NCI-H2107 treated with DMSO at 0.1 percent for 48 hours (cell line): ENCODE data around the gene B3GALT6.

Source experiments
- DNase-seq: peaks from one replicate; lab custom pipeline; 2025; ENCODE audit not compliant: unreplicated experiment; lab: John Stamatoyannopoulos, UW

Gene B3GALT6

DNA sequence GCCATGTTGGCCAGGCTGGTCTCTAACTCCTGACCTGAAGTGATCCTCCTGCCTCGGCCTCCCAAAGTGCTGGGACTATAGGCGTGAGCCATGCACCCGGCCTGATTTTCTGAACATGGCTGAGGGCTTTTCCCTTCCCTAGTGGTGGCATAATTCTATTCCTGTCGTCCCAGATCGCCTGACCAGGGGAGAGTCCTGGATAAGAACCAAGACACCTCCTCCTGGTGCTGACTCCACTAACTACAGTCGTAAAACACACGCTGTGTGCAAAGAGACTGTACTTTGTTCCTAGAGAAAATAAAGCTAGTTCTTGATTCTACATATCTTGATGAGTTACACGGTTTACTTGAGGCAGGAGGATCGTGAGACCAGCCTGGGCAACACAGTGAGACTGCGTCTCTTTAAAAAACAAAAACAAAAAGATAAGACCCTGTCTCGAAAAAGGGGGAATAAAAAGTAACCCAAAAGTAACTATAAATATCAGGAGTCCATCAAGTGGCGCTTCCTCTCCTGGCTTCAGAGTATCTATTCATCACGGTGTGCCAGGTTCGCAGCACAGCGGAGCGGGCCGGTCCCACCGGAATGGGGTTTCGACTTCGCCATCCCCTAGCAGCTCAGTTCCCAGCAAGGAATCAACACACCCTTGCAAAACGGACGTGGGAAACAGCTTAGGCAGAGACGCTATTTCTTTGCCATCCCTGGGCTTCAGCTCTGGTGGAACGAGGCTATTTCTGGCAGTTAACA, 1.2 kb upstream of the B3GALT6 start:
- DNase-seq = no peak

DNA sequence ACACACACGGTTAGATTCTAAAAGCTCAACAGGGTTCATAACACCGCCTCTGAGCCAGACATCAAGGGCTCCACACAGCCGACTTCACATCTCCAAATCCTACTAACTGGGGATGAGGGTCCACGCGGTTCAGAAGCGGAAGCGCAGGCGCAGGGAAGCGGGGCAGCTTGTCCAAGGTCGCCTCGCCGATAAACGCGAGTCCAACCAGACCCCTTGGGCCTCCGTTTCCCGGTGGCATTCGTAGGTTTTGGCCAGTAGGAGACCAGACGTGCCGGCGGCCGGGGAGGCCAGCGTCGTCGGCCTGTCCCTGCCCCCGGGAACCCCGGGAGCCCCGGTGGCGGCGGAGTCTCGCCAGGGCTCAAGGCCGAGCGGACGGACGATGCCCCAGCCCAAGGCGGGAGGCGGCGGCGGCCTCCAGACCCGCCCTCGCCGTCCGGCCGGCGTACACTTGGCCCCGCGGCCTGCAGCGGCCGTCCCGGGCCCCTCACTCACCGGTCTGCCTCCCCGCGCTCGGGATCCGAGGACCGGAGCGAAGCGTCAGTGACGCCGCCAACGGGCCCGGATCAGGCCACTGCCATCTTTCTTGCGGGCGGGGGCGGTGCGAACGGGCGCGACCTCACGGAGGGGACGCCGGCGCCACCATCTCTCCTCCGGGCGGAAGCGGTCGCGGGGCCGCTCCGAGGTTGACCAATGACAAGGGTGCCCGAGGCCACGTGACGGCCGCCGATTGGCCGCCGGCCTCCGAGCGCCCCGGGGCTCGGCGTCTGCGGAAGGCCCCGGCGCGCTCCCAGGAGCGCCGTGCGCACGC, 433 bp upstream of the B3GALT6 start, which contains the start of gene SDF4:
SDF4 (minus strand) TSS at position 602 of the 808 bp plus-strand sequence. CDS start 3,229 bp downstream, outside the sequence.
- peak; percentile 9 for DNase-seq

DNA sequence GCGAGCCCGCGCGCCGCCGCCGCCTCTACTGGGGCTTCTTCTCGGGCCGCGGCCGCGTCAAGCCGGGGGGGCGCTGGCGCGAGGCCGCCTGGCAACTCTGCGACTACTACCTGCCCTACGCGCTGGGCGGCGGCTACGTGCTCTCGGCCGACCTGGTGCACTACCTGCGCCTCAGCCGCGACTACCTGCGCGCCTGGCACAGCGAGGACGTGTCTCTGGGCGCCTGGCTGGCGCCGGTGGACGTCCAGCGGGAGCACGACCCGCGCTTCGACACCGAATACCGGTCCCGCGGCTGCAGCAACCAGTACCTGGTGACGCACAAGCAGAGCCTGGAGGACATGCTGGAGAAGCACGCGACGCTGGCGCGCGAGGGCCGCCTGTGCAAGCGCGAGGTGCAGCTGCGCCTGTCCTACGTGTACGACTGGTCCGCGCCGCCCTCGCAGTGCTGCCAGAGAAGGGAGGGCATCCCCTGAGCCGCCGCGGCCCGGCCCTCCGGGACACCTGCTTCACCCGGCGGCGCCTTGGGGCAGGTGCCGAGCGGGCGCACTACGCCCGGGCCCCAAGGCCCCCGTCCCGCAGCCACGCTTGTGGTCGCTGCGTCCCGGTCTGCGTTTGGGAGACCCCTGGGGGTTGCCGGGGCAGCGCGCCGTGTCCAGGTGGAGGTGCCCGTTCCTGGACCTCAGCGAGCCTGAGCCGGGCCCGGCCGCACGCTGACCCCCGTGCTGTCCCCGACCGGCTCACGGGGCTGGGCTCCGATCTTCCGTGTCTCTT, 944 bp downstream of the B3GALT6 start:
- no peak for DNase-seq

DNA sequence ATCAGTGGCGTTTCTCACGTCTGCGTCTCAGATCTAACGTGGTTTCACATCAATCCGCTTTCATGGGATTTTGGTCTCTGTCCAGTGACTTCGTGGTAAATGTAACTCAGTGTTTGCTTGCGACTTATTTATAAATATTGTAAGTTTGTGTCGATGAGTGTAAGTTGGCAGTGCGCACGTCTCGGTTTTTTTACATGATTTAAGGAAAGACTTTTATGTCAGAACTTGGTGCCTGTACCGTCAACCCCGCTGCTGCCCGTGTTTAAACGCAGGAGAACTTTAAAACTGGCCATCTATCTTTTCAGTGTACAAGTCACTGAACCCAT, 1.5 kb downstream of the B3GALT6 start:
- no peak for DNase-seq

DNA sequence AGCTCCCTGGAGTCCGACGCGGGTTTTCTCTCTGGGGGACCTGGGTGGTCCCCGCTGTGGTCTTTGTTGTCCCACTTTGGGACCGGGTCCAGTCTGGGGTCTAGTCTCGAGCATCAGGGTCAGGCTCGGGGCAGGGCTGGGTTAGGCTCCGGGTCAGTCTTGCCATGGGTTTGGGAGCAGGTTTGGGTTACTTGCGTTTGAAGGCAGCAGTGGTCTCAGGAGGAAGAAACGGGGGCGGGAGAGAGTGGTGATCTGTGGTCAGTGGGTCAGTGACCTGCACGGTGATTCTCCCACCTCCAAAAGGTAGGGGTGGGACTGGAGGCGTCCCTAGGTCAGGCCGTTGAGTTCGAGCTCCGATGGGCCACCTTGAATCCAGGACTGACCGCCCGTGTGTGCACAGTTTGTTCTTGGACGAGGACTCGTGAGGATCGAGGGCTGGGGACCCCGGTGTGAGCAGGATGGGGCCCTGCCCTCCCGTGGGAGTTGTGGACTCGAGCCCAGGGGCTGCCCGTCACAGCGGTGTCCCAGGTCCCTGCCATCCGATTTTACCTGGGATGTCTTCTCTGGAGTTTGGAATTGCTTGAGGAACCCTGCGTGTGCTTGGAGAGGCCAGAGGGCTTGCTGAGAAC, 2.3 kb downstream of the B3GALT6 start:
- no peak for DNase-seq

DNA sequence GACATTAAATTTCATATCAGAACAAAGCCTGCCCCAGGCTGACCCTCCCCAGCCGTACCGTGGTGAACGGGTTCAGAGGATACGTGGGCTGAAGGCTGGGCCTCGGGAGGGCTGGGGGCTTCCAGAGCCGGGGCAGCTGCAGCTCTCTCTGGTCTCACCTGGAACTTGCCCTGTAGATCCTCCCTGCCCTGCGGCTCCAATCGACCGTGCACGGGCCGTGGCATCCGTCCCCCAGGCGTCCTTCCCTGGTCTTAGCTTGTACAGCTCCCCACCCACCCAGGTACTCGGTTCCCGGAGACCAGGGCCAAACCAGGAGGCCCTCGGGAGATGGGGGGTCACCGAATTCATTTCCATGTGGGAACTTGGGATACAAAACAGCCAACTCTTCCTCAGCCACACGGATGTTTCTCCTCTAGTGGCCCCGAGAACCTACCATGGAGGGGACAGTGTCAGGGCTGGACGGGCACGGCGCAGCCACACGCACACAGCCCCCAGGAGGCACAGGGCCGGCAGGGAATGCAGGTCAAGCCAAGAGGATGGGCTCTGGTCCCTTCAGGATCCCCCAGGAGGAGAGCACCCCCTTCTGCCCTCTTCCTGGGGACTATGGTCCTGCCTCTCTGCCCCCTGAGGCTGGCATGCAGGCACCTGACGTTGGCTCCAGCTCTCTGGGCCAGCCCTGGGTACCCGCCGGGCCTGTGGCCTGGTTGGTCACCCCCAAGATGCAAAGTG, 3.1 kb downstream of the B3GALT6 start:
- DNase-seq = no peak

DNA sequence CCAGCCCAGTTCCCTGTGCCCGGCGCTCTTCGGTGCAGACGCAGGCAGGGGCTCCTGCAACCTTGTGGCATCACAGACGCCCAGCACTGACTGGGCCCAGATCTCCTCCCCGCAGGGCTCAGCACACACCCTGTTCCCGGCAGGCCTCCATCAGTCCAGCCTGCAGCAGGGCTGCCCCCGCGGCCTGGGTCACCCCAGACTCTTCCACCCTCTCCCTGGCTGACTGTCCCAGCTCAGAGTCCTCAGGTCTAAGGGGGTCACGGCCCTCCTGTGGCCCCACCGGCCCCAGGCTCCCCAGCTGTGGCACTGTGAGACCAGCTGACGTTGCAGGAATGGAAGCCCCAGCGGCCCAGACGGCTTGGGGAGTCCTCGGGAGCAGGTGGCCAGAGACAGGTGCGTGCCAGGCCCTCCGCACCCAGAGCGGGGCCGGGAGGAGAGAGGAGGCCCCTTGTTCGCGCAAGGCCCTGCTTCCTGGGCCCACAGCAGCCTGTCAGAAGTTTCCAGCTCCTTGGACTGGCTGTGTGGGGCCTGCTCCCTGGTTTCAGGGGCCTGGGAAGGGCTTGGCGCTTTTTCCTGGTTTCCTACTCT, 4.2 kb downstream of the B3GALT6 start:
- no peak for DNase-seq

DNA sequence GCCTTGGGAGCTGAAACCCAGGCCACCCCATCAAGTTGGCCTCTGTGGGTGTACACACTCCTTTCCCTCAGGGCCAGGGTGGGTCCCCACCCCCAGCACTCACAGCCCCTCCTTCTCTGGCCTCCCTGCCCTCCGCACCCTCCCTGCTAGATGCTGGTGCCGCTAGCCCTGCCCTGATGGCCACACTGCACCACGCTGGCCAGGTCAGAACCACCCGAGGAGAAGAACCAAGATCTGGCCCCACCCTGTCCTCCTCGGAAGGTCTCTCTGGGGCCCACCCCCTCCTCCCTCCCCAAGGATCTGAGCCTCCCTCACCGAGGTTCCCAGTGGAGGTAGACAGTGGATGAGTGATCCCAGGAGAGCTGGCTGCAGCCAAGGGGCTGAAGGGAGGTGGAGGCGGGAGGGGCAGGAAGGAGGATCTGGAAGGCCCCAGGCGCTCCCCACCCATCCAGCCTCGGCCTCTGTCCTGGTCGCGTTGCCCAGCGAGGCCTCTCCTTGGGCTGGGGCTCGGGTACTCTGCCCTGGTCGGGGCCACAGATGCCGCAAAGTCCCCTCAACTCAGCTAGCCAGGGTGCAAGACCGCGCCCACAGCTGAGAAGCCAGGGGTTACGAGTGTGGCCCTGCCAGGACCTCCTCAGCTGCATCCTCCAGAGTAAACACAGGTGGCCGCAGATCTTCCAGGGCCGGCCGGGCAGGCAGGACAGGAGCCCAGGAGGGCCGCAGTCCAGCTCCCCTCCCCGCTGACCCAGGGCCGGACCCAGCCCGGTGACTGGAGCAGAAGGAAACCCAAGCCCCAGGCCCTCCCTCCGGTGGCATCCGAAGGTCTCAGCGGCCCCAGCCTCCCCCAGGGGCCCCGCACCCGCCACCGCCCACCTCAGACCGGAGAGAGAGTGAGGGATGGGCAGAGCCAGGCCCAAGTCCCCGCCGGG, 5.2 kb downstream of the B3GALT6 start:
- DNase-seq = no peak

DNA sequence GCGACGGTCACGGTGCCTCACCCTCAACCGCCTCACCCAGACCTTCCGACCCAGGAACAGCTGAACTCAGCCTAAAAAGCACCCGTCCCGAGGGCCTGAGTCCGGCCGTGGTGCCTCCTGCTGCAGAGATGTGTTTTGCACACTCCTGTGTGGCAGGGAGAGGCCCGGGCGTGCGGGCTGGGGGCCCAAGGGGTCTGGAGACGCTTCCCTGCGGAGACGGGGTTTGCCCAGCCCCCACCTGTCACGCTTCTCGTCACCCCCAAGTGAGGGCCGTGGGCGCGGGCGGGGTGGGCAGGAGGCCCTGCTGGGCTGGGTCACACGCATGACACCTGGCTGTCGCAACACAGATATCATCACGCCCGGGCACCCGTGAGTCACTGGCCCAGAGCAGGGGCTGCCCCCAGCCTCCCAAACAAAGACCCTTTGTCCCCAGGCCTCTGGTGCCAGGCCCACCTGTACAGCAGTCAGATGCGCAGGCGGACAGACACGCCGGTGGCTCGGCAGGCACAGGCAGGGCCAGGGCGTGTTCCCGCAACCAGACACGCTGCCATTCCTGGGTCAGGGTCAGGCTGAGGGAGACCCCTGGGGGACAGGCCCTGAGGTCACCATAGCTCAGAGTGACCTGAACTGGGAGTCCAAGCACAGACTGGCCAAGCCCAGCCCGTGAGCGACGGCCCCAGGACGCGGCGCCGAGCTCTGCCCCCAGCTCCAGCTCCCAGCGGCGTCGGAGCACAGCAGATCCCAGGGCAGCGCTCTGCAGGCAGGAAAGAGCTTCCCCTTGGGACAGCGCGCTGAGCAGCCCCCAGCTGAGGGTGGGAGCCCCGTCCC, 6.1 kb downstream of the B3GALT6 start:
- DNase-seq = no peak

DNA sequence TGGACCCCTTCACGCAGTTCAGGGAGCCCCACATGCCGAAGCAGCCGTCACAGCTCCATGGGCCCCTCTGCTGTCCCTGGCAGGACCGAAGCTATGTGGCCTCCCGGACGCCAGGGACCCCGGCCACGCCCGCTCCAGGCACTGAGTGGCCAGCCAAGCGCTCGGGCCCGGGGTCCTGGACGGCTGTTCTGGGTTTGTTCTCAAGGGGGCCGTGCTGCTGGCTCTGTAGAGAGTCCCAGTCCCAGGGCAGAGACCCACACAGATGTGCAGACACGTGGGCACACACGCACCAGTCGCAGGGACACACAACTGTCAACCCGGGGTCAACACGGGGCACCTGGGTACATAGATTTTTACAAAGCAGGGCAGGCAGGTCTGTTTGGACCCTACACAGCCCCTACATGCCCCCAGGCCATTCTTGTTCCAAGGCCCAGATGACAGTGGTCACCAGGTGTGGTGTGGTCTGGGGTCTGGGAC, 6.7 kb downstream of the B3GALT6 start:
- DNase-seq = no peak

DNA sequence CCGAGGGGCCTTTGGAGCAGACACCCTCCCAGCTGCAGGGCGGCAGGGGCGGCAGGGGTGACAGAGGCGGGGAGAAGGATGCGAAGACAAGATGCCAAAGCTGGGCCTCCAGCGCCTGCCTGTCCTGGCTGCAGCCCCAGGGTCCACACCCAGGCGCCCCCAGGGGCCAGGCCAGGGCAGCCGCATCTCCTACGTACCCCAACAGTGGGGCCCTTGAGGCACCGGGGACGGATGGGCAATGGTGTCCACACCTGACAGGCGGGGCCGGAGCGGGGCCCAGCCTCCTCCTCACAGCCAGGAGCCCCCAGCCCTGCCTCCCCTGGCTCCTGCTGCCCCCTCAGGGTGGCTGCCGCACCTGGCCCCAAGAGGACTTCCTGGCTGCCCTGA, 7.2 kb downstream of the B3GALT6 start:
- no peak for DNase-seq

DNA sequence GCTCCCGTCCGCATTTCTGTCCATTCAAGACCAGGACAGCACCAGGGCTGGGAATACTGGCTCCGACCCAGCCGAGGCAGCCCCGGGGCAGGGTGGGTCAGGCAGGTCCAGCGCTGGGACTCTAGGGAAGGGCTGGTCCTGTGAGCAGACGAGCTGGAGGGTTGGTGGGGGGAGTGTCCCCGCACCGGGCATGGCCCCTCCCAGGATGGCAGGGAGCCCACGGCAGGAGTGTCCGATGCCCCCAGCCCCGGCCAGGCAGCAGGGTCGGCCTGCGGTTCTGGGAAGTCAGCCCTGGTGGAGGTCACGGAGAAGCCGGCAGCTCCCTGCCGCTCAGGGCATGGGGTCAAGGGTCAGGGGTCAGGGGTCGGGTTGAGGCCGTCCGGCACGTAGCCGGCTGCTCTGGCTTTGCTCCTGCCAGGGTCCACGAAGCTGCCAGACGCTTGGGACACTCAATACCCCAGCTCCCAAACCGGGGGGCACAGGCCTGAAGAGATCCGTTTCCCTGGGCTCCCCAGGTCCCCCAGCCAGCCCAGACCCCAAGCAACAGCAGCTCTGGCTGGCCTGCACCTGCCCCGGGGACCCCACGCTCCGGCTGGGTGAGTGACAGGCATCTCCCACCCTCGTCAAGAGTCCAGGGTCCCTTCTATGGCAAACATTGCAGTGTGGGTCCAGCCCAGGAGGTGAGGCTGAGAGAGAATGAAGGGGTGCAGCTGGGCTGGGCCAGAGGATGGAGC, 7.7 kb downstream of the B3GALT6 start:
- DNase-seq = no peak

DNA sequence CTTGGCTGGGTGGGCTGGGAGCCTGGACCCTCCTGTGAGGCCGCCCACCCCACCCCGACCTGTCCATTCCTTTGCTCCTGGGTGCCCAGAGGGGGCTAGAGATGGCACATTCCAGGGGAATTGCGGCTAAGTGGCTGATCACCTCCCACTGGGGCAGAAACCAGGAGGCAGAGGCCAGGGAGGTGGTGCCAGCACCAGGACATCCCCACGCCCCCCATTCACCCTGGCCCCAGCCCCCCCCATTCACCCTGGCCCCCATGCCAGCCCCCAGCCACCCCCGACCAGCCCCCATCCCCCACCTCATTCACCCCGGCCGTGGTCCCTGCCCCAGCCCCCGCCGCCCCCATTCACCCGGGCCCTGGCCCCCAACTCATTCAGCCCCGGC, 8.3 kb downstream of the B3GALT6 start:
- no peak for DNase-seq

DNA sequence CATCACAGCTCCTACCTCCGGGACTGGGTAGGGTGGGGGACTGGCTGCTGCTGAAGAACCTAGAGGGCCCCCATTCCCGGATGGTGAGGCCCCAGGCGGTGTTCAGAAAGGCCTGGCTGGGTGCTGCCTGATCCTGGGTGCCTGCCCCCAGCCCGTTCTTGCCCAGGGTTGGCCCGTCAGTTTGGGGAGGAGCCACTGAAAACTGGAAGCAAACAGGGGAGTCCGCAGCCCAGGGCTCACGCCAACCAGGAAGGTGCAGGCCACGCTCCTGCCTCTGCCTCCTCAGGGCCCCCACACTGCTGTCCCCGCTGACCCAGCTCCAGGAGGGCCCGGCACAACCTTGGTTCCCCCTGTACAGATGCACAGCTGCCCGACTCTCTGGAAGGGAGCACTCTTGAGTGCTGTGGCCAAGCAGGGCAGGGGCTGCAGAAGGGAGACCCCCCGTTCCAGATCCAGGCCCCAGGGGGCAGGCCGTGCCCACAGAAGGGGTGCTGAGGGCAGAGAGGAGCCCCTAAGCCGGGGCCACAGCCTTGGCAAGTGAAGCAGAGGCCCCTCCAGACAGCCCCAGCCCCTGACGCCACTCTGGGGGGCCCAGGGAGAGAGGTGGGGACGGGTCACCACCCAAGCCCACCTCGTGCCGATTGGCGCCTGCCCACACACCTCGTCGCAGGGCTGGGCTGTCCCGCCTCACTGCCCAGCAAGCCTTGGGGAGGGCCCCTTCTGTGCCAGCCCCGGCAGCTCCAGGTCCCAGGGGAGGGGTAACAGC, 9.0 kb downstream of the B3GALT6 start:
- no peak for DNase-seq

DNA sequence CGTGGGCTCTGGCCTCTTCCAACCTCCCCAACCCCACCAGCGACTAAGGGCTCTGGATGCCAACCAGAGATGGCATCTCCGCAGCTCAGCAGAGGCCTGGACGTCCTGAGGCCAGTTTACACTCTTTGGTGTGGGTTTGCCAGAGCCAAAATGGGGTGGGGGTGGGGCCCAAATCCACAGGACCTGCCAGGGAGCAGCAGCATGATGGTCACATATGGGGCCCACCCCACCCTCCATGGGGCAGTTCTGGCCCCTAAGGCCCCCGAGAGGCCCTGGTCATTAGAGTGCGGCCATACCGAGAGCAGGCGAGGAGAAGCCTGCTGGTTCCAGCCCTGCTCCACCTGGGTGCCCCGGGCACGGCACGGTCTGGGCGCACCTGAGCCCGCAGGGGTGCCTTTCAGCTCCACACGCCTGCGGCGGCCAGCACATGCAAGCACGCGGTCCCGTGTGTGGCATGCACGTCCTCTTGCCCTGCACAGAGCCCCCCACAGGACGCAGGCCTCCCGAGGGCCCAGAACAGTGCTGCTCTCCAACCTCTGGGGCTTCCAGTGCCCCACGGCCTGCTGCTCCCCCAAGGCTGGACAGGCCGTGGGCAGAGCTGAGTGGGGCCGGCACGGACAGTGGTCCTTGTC, 9.7 kb downstream of the B3GALT6 start:
- no peak for DNase-seq
